CMK (cell line): ENCODE measurements around the gene NIFK.
"Not testable (repeated sequence)": the region's sequence is repeated elsewhere in the genome, so short reads cannot be mapped to it uniquely, and the experiment has no call there.

Experiments used
- DNase-seq: peaks from one replicate; pipeline ENCODE4 v3.0.0-alpha.2; 2010; ENCODE audit warnings: low read depth

The NIFK gene

DNA sequence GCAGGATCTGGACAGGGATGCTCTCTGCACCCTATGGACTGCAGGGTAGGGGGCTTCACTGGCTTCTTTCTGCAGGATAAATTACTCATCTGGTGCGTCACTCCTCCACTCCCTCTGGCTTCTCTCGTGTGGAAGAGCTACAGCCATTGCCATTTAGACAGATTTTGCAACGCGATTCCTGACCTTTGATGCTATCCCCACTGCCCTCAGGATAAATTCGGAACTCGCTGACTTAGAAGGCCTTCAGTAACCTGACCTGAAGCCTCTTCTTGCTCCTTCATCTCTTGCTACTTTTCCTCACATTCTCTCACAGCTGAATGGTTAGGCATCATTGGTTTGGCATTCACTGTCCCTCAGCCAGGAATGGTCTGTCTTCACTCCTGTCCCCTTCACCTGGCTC, 5.3 kb downstream of the NIFK start:
- DNase-seq, result no peak

DNA sequence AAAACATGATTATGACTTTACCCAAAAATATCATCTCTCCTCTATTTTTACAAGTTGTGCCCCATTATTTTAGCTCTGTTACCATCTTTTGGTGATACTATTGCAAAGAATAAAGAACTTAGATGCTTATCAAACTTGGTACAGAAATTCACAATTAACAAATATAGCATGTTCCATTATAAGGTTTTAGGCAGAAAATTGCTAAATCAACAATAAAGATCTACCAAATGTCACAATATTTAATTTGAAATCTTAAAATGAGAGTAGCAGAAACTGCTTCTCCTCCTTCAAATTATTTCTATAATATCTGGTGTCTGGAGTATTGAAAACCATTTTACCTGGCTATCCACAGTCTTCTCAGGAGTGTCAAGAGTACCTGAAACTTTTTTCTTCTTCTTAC, 8.7 kb downstream of the NIFK start:
- no peak for DNase-seq

DNA sequence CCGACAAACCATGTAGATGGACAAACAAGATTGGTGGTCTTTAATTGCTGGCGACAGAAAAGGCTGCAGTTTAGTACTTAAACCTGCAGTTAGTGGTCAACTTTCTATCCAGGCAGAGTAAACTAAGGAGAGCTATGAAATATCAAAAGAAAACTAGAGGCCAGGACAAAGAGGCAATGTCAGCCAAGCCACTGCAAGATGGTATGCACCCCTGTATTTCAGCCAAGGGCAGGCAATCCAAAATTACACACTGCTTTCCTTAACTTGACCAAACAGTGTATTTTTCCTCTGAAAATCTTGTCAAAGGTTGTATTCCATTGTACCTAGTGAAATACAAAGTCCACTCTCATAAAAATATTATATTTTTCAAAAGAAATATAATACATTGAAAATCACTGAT, 9.3 kb downstream of the NIFK start:
- DNase-seq, result no peak

DNA sequence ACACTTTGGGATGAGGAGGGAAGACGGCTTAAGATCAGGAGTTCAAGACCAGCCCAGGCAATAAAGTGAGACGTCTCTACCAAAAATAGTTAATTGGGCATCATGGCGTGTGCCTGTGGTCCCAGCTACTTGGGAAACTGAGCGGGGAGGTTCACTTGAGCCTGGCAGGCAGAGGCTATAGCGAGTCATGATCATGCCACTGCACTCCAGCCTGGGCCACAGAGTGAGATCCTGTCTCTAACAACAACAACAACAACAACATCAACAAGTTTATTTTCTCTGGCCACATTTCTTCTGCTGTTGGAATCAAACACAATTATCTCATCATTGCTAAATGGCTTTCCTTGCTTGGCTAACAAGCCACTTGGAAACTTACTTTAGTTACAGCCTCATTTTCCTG, 13.4 kb downstream of the NIFK start:
- no peak for DNase-seq

DNA sequence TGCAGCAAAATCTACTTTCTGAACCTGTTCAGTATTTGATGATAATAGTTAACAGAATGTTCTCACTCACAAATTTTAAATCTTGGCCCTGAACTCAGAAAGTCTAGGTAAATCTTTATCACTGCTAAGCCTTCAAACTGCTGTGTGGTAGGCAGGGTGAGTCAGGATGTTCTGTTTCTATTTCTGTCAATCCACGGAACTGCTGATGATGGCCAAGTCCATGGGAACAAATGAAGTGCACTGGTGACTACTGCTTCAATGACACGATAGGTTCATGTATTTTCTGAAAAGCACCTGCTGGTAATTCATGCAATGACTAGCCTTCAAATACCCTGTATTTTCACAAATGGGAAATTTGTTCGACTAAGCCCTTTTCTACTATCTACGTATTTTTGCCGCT, 14.2 kb downstream of the NIFK start:
- DNase-seq, result no peak

DNA sequence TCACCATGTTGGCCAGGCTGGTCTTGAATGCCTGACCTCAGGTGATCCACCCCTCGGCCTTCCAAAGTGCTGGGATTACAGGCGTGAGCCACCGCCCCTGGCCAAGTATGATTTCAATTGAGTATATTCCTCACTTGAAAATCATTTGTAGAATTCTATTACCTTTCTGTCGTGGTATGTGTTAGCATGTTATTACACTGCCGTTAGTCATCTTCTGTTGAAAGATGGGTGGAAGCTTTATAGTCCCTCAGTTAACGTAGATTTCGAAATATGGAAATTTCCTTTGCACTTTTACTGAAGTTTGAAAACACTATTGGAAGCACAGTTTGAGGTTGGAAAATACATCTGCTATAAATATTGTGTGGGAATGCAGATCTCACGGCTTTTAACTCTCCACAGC, 14.7 kb downstream of the NIFK start:
- no peak for DNase-seq

DNA sequence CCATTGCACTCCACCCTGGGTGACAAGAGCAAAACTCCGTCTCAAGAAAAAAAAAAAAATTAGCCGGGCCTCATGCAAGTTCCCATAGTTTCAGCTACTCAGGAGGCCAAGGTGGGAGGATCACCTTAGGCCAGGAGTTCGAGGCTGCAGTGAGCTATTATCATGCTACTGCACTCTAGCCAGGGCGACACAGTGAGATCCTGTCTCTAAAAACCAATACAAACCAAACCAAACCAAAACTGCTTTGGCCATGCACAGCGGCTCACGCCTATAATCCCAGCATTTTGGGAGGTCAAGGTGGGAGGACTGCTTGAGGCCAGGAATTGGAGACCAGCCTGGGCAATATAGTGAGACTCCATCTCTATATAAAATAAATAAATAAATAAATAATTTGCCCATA, 19.1 kb downstream of the NIFK start:
- no peak for DNase-seq

DNA sequence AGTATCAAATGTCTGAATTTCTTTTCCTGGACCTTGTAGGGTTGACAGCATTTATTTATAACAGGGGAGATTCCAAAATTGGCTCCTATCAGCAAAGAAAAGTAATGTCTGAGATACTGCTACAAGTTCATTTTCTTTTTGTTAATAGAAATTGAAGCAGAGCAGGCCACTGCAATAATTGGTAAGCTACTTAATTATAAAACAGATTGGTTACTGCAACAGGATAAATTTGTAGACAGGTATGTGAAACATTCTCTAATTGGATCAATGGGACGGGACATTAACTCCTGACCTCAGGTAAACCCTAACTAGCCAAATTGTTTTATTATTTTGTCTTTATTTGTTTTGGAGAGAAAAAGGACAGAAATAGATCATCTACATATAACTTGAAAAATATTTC, 20.5 kb downstream of the NIFK start:
- DNase-seq, result no peak

DNA sequence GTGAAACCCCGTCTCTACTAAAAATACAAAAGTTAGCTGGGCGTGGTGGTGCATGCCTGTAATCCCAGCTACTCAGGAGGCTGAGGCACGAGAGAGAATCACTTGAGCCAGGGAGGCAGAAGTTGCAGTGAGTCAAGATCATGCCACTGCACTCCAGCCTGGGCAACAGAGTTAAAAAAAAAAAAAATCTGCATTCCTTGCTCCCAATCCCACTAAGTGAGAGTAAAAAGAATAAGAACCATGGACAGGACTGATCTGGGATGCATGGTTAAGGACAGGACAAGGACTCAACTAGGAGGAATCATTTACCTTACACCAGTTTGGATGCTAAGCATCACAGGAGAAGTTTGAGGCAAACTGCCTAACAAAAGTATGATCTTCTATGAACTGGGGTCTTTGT, 25.2 kb downstream of the NIFK start:
- not testable (repeated sequence) for DNase-seq

DNA sequence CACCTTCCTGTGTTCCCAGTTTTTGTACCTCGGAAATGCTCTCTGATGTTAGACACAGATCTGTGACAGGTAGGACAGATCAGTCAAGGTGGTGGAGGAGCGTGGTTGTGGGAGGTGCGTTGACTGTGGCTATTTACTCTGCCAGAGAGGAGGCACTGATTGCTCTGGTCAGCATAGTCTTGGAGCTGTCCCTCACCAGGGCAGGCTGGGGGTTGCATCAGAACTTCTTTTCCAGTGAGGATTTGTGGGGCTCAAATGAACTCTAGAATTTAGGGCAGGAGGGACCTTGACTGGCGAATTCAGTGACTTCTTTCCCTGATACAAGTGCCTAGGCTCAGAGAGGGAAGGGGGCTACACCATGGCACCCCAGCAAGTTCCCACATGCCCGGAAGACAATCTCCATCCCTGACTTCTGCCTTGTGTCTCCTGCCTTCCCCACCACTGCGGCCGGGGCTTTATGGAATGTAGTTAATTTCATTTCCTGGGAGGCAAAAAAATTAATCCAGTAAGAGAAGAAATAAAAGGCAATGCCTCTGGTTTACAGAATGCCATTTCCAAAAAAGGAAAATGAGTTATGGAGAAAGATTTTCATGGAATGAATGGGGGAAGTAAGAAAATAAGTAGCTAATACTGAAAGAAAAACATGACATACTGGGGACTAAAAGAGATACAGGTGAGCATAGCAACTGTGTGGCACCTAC, 26.1 kb downstream of the NIFK start:
- DNase-seq, result no peak

DNA sequence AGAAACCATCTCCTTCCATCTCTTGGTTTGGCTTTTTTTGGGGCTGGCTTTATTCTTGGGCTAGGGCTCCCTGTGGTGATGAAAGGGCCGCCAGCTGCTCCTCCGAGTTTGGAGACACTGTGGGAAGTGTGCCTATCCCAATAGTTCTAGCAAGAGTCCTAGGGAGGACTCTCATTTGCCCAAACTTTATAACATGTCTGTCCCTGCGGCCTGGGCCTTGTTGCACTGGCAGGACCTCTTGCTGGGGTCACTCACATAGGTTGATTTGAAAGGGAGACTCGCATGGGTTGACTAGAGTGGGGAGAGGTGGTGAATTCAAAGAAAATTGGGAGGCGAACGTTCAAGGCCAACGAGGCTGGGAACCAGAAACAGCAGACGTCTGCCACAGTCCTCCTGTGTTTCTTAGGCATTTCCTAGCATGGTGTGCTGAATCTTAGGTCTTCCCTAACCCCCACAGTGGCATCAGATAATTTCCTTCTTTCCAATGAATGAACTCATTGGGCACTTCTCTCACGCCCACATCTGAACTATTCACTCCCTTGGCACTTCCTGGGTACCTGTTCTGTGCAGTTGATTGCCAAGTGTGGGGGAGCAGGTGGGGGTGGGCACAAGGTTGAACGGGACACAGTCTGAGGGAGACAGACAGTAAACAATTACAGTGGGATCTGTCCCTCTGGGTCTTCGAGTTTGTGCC, 26.8 kb downstream of the NIFK start:
- no peak for DNase-seq

DNA sequence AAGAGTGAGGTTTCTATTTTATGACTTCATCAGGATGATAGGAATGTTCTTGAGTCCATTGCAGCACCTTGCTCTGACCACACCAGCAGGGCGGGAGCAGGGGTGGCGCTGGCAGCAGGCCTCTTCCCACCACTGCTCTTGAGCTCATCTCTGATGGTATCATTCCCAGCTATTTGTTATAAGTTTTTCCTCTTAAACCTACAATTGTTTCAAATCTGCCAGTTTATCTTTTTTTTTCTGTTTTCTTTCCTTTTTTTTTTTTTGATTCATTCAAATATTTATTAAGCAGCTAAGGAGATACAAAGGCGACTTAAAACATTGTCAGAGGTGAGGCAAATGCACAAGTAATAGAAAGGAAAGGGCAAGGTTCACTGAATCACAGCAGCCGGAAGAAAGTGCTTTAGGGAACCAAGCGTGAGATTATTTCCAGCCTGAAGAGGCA, 28.7 kb downstream of the NIFK start:
- DNase-seq, result no peak

DNA sequence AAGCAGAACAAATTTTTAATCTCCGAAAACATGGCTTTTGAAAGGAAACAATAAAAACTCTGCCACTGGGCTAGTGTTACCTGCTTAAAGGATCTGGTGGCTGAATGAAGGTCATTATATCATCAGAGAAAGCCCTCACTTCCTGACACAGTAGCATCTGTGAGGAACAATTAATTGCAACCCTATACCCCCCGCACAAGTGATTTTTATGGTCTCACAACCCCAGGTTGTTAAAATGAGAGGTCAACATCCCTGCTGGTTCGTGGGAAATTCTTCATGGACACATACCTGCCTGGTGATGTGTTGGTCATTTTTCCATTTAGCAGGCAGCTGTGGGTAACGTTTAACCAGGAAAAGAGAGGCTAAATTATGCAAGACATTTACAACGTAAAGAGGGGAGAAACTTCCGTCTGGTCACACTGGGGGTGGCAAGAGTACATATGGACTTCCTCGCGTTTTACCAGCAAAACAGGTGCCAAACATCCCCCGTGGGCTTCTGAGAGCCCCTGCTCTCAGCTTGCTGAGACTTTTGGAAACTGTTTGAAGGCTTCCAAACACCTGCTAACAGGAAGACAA, 29.2 kb downstream of the NIFK start:
- no peak for DNase-seq

DNA sequence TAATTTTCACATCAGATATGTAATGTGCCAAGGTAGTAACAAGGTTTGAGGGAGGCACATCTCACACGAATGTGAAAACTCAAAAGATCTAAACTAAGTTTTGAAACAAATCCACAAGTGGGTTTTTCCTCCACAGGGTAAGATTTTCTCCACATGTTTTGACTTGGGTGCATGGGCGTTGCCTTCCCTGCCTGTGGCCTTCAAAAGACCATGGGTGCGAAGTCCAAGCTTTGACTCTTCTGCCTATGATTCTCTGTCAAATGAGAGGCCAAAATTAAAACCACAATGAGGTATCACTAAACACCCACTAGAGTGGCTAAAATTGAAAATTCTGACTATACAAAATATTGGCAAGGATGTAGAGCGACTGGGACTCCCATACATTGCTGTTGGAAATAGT, 30.7 kb downstream of the NIFK start:
- no peak for DNase-seq

DNA sequence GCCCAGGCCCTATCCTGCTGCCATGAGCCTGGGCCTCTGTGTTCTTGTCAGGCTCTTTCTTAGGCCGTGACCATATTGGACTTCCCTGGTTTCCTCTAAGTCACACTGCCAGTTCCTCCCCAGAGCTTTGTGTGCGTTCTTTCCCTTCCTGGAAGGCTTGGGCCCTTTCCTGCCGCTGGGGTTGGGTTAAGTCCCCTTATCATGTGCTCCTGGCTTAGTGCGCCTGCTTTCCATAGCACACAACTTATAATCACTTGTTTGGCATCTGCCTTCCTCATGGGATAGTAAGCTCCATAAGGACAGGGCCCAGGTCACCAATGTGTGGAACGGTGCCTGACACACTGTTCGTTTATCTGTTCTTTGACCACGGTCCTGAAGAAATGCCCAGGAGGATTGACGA, 31.3 kb downstream of the NIFK start:
- no peak for DNase-seq

DNA sequence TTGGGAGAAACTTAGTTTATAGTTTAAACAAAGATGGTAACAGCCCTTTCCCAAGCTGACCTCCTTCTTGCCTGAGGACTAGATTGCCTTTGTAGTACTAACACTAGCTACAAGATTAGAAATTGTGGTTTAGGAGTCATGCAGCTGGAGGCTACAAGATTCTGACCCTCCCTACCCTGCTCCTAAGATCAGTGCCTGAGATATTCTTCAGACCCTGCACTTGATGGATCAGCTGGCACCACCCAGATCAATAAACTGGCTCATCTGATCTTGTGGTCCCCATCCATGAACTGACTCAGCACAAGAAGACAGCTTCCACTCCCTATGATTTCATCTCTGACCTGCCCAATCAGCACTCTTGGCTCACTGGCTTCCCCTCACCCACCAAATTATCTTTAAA, 34.9 kb downstream of the NIFK start:
- not testable (repeated sequence) for DNase-seq

DNA sequence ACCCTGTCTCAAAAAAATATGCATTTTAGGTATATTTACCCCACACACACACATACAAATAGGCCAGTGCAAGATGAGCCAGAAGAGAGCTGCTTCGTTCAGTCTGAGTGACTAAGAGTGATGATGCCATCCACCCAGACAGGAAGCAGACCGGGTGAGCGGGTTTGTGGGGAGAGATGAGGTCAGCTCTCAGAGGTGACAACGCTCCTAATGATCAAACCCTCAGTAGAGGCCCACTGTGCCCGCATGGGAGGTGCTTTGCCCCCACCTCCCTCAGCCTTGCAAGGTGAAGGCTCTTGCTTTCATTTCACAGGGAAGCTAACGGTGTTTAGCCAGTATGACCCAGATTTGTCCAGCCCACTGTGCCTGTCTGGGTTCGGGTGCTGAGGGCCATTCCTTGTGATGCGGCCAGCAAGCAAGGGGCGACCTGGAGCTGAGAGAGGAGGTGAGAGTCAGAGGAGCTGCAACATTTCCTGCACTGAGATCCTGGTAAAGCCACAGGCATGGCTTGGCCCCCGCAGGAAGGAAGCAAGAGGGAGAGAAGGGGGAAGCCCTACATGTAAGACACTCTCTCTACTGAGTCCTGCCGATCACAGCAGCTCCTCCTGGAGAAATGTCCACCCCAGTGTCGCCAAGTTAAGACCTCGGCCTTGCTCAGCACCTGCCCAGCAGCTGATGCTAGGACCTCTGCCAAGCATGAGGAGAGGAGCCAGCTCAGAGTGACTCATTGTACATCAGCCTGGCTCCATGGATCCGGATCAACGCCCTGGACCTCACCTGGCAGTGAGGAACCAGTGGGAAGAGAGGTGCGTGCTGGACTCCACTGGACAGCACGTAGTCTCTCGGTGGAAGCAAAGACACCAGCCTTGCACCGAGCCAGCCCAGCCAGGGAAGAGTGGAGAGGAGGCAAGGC, 37.0 kb downstream of the NIFK start:
- DNase-seq, result no peak

DNA sequence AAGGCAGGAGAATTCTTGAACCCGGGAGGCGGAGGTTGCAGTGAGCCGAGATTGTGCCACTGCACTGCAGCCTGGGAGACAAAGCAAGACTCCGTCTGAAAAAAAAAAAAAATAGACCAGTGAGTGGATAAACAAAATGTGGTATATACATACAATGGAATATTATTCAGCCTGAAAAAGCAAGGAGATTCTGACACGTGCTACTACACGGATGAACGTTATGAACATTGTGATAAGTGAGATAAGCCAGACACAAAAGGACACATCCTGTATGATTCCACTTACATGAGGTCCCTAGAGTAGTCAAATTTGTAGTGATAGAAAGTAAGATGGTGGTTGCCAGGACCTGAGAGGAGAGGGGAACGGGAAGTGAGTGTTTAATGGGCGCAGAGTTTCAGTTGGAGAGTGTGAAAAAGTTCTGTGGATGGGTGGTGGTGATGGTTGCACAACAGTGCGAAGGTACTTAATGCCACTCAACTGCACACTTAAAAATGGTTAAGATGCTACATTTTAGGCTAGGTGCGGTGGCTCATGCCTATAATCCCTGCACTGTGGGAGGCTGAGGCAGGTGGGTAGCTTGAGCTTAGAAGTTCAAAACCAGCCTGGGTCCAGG, 38.3 kb downstream of the NIFK start:
- no peak for DNase-seq

DNA sequence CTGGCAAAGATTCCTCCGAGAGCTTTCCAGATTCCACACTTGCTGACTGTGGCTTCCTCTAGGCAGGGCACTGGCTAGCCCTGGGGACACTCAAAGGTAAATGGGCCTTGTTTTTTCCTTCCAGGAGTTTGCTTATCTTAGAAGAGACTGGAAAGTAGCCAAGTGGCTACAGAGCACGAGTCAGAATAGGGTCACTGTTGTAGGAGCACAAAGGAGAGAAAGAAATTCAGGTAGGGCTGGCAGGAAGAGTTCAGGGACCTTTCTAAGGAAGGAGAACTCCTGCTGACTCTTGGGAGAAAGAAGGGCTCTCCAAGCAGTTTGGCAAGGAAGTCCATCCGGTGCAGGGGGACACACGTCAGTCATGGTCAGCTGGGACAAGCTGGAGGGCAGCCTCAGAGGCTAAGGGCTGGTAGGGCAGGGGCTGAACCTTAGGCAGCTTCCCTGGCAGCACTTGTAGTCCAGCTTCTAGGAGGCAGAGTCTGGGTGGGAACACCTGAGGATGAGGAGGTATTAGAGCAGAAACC, 39.5 kb downstream of the NIFK start:
- DNase-seq, result no peak

DNA sequence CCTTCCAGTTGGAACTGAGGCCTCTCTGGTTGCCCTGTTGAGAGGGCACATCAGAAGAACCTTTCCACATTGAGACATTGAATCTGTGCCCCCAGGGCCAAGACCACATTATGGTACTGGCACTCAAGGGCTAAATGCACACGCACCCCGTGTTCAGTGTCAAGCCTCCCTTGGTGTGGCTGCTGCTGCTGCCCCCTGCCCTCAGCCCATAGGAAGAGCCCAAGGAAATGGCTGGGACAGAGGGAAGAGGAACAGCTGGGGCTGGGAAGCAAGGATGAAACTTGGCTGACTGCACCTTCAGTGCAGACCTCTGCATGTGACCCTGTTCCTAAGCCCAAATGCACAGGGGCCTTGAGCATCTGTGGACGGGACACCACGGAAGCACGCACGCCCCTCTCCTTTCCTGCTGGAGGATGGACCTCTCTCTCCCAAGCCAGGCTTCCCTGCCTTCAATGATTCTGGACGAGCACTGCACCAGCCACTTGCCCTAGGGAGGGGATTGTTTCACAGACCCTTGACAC, 40.2 kb downstream of the NIFK start:
- DNase-seq, result no peak

DNA sequence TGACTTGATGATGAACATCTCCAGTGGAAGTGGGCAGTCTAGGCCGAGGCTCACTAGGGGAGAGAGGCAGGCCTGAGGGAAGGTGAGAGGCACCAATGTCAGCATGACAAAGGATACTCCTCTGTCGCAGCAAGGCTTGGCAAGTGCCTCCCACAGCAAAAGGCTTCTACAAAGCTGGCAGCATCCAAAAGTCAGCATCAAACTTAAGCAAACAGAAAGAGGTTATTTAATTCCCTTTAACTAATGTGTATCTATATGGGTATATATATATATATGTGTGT, 41.6 kb downstream of the NIFK start:
- DNase-seq, result no peak
